DLD1 (cell line): Measurements from ENCODE around the gene GRAMD1B.

ENCODE experiments used
- in situ Hi-C: cut with HindIII; loops from 2 replicates; pipeline ENCODE4 v1.10.0; 2017; ENCODE audit warnings: low sequenced_read_pairs

Gene GRAMD1B

DNA sequence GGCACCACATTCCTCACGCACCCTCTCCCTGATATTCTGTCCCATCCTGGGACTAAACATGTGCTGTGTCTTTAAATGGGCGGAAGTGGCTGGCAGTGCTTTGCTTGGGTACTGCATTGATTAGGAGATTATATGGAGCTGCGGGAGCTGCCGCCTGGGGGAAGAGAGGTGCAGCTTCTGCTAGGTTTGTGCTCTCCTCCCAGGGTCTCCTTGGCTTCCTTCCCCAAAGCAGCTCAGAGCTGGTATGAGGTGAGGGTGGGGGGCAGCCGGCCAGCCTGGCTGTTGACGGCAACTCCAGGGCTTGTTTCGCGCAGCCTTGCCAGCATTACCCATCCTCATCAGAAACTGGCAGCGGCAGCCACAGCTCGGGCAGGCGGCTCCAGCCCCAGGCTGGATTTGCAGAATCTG, 95.4 kb downstream of the GRAMD1B start:
- in situ Hi-C loops = no loop called here

DNA sequence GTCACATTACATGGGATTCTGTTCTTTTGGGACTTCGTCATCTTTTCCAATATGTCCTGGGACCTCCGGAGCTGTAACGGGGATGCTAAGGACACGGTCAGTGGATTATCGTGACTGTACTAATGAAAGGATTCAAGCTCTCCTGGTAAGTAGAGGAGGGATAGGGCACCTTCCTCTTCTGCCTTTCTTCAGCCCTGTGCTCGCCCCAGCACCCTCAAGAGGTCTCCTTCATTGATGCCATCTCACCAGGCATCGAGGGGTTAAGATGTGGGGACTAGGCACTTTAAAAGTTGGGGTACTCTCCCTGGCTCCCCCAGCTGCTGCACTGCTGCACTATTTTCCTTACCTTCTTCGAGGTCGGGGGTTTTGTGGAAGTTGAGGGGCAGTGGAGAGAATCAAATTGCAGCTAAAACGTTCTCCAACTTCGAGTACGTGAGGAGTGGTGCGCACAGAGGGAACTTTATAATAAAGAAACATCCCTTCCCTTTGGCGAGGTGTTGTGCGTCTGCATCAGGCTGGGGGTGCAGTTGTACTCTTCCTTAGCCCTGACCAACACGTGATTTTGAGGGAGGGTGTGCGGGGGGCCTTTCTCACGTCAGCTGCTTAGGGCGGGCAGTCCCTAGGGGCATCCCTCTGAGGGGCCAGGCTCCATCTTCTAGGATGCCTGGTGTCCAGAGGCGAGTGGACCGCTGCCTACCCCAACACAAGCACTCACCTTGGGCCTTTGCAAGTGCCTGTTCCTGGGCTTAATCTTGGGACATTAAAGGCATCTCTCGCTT, 96.1 kb downstream of the GRAMD1B start:
- in situ Hi-C loops = no loop called here

DNA sequence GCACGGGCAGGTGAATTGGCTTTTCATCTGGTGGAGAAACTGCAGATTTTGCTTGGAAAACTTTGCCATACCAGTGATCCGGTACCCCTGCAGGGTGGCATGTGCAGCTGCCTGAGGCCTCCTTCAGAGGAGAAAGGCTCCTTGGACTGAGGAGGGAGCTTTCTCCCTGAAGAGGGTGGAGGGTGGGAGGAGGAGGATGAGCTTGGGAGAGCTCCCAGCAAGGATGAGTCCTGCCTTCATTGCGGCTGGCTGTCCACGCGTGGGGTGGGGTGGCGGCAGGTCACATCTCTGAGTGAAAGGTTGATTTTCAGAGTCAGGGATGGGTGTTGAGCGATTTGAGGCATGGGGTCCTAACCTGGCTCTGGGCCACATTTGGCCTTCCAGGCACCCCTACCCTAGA, 96.8 kb downstream of the GRAMD1B start:
- in situ Hi-C loops = no loop called here

DNA sequence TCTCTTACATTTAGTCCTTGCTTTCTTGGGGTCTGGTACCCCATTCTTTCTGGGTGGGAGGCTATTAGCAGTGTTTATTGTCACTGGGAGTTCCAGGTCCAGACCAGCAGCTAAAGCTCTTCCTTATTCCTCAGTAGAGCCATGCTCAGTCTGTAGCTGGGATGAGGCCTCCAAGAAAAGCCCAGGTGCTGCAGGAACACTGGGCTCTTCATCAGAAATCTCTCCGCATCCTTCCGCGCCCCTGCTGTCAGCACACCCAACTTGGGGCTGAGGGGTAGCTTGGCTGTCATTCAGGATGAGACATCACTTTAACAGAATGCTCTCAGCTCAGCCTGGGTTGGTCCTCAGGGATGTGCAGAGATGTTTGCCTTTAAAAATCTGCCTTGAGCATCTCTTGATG, 97.5 kb downstream of the GRAMD1B start:
- in situ Hi-C loops = no loop called here

DNA sequence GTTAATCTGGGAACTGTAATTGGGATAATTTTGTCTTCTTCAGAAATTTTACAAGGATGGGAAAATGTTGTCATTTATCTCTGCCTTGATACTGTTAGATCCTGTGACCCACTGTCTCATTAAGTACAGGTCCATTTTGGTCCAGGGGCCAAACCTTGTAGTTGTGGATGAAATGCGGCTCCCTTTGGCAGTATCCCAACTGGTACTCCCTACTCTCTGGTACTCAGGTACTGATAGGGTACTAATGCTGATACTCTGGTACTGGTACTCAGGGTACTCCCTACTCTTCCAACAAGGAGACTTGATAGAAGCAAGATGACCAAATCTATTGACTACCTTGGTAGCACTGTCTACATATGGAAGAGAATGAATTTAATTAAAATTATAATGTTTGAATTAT, 97.9 kb downstream of the GRAMD1B start:
- in situ Hi-C loops = no loop called here

DNA sequence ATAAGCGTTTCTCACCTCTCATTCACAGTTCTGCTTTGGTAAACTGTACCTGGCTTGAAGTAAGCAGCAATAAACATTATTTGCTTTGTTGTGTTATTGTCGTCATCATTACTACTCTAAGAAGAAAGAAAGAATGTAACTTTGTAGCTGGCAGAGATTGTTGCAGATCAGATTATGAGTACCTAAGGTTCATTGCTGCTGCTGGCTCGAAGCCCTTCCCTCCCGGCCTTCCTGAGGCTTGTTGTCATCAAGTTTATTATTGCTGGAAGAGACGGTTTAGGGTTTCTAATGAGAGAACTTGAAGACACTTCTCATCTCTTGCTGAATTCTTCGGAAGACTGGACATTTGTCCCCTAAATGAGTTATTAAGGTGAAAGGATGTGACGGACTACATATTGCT, 101.3 kb downstream of the GRAMD1B start:
- in situ Hi-C loops = no loop called here

DNA sequence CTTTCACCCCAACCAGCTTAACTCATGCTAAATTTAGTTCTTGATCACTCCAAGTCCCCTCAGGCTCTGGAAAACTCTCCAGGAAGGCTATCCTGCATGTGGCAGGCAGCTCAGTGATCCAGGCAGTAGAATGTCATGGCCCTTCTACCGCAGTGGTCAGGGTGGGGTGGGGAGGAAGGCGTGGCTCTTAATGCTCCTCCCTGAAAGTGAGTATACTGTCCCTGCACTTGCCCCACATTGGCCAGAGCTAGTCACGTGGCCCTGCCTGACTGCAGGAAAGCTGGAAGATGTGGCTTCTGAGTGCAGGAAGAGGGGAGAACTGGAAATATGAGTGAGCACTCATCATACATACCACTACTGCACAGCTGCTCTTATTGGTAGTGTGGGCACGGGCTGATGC, 102.1 kb downstream of the GRAMD1B start:
- in situ Hi-C loops = no loop called here

DNA sequence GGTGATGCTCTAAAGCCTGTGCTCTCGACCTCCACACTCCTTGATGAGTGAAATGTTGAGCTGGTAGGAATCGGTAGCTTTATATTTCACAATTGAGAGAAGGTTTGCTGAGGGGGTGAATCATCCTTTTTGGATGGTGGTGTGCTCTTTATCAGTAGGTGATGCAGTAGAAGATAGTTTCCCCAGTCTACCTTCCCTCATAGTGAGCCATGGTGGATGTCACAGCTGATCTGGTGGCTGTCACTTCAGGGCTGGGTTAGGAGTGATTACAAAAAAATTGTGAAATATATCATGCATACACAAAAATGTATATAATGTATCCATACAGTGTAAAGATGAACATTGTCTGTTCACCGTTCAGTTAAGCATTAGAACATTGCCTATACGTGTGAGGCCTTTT, 105.3 kb downstream of the GRAMD1B start:
- in situ Hi-C loops = no loop called here

DNA sequence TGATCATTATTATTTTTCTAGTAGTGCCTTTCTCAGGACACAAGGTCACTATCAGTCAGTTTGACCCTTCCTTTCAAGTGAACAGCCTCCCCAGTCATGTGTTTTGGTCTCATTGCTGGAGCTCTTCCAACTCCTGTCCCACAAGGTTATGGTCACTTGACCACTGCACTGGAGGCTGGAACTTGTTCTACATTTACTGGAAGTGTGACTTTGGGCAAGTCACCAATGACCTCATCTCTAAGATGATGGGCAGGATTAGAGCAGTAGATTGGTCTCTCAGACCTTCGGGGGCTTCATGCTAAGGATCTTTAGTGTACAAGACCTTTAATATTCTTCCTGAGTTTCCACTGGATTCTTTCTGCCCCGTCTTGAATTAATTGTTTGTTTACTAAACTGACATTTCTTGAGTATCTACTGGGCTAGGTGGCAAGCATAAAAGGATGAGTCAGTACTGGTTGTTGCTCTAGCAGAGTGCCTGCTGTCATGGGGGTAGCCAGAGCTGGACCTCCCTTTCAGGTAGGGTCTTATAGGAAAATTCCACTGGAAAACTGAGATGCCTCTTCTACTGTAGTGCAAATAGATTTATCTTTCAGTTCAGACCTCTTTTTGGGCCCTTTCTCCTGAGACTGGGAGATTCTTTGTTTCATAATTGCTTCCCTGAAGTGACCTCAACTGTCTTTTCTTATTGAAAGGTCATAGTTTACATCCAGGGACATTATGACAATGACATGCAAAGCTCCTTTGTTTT, 106.8 kb downstream of the GRAMD1B start:
- in situ Hi-C loops = no loop called here

DNA sequence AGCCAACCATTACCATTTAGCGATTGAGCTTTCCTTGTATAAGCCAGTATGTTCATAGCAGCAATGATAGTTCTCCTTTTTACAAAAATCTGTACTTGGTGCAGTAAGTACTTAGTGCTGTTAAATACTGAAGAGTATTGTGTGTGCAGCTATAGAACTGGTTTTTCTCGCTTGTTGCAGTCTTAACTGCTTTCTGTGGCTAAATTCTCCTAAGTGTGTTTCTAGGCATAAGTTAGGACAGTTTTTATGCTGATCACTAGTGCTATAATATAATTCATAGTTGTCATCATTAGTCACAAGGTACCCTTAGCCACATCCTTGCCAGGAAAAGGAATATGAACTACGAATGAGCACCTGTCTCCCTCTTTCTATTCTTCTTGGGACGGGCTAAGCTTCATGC, 107.7 kb downstream of the GRAMD1B start:
- in situ Hi-C loops = no loop called here

DNA sequence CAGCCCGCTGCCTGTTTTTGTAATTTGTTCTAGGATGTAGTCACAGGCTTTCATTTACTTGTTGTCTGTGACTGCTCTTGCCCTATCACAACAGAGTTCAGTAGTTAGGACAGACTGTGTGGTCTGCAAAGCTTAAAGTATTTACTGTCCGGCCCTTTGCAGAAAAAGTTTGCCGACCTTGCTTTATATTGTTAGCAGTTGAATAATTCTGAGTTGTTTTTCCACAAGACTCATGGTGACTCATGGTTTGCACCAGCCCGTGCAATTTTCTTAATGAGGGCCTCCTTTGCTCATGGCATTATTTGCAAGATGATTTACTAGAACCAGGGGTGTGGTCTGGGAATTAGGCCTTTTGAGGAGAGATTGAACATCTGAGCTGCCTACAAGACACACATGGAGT, 113.7 kb downstream of the GRAMD1B start:
- in situ Hi-C loops = no loop called here

DNA sequence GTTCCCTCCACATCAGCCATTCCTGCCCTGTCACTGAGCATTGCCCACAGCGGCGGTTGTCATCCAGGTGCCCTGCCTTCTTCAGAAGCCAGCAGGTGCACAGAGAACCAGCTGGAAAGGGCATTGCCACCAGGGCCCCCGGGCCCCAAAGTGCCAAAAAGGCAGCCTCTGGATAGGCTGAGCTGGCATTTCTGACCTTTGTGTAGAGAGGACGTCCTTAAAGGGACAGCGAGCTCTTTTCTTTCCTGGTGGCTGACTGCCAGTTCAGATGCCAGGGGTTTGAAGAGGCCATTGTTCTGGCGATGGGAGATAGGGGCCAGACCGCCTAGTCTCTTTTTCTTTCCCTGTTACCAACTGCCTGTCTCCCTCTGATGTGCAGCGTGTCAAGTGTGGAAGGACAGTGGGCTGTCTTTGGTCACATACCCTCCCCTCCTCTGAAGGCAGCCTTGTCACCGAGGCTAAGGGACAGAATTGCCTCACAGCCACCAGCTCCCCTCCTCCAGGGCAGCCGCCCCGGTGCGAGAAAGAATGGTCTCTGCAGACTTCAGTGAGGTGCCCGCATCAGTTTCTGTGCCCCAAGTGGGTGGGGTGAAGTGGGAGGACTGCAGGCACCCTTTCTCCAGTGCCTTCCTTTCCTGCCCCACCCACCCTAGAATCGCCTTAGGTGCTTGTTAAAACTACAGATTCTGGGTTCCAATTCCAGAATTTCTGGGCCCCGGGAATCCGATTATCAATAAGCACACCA, 114.7 kb downstream of the GRAMD1B start:
- in situ Hi-C loops = no loop called here

DNA sequence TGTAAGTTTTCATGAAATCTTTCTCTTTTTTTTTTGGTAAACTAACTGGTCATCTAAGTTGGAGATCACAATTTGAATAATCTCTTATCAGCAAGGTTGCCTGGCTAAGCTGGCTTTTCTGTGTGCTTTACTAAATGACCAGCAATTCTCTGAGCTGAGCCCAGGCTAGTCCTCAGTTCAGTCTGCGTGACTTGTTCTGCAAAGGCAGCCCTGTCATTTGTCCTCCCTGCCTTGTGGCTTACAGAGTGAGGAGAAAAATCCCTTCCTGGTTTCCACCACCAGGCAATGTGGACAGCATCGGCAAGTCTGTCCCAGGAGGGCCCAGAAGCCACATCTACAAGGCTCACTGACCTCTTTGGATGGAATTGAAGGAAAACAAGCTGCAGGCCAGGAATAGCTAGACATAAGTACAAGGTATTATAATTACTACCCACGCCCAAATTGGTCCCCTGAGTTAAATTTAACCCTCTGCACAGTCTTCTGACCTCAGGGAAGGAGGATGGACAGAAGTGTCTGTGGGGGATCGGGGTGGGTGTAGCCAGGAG, 115.7 kb downstream of the GRAMD1B start:
- in situ Hi-C loops = no loop called here

DNA sequence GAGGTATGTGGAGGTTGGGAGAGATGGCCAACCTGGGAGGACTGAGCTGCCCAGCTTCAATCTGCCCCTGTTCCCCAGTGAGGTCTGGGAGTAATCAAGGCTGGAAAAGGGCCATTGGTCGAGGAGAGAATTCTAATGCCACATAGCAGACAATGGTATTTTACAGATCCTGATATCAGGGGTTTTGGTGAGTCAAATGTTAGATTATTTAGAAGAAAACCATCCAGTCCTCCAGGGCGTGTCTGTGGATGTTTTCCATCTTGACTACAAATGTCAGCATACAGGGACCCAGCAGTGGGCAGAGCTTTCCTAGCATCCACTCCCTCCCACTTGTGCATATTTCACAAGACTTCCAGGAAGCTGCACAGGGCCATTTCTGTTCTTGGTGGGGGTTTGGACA, 116.4 kb downstream of the GRAMD1B start:
- in situ Hi-C loops = no loop called here

DNA sequence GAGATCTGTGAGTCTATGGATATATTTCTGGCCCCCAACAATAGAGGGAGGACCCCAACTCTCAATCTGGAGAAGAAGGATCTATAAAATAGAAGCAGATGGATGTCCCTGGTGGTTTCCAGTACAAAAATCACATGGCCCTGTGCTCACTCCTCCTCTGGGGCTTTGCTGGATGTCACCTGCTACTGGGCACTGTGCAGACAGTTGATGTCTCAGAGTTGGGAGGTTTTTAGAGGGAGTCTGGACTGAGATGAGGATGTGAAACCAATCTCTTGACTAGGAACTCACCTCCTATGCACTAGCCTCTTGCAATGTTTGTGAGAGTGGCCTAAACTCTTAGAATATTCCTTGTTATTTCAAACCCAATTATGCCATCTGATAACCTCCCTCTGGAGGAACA, 117.1 kb downstream of the GRAMD1B start:
- in situ Hi-C loops = no loop called here

DNA sequence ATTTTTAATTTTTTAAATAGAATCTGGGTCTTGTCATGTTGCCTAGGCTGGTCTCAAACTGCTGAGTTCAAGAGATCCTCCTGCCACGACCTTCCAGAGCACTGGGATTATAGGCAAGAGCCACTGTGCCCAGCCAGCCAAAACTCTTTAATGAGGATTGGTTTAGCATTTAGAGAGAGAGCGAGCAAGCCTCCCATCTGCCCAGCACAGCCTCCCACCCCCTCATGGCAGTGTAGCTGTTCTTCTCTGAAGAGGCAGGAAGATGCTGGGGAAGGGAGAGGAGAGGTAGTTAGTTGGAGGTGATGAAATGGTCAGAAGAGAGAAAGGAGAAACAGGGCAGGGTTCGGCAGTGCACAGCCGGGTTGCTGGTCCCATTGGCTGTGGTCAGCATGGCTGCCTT, 118.7 kb downstream of the GRAMD1B start:
- in situ Hi-C loops = no loop called here

DNA sequence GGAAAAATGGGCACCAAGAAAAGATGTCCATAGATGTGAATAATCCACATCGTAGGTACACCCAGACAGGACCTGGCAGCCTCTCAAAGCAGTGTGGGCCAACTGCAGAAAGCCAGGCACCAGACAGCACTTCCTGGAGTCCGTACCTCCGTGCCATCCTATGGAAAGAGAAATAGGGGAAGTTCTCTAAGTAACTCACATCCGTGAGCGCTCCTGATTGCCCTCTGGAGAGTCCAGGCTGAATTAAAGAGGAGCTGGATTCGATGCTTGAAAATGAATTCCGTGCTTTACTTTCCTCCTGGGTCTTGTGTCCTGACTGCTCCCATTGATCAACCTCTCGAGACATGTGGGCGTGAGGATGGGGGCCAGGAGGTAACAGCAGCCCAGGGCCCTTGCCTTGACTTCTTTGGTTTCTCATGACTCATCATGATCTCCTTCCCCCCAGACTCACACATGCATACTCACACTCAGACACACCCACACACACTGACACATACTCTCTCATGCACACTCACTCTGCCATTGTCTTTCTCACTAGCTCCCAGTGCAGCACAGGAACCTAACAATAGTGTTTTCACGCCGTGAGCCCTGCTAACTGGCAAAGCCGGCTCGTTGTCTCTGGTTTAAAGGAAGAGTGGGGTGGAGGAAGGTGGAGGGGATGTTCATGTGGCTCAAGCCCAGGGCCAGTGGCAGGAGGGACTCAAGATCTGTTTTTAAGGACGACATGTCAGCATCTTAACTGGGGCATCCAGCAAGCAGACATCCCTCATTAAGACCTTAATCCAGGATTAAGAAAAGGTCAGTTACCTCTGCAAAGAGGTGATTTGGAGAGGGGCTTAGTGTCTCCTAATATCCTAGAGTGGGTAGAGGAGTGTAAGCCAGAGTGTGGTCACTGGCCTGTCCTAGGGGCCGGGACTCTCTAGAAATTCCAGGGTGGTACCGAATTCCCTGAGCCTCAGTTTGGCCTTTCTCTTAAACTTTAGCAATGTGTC, 120.2 kb downstream of the GRAMD1B start:
- in situ Hi-C loops = no loop called here

DNA sequence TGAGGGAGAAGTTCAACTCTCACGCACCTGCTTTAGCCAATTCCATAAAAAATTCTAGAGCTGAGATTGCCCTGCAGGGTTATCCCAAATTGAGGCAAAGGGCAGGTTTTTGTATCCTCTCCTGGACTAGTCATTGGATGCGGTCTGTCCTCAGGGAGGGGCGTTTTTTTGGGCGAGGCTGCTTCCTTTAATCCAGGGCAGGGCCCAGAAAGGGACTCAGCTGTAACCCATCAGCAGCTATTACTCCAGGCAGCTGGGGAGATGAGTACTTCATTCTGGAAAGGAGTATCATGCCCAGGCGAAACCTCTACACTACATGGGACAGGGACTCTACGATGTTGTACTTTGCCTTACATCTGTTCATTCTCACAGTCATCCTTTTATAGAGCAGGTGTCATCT, 121.0 kb downstream of the GRAMD1B start:
- in situ Hi-C loops = no loop called here

DNA sequence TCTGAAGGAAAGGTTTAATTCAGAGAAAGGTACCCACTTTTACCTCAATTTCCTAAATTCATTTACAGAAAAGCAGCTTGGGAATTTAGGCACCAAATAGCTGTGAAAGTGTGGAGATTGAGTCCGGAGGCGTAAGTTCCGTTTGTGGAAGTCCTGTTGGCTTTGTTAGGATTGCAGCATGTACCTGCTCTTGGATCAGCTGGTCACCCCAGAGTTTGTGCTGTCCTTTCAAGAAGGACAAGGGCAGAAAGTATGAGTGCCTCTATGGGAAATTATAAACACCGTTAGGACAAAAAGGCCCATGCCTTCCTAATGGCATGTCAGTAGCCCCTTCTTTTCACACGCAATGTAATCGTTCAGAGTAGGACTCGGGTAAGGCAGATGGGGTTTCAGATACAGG, 126.6 kb downstream of the GRAMD1B start:
- in situ Hi-C loops = no loop called here

DNA sequence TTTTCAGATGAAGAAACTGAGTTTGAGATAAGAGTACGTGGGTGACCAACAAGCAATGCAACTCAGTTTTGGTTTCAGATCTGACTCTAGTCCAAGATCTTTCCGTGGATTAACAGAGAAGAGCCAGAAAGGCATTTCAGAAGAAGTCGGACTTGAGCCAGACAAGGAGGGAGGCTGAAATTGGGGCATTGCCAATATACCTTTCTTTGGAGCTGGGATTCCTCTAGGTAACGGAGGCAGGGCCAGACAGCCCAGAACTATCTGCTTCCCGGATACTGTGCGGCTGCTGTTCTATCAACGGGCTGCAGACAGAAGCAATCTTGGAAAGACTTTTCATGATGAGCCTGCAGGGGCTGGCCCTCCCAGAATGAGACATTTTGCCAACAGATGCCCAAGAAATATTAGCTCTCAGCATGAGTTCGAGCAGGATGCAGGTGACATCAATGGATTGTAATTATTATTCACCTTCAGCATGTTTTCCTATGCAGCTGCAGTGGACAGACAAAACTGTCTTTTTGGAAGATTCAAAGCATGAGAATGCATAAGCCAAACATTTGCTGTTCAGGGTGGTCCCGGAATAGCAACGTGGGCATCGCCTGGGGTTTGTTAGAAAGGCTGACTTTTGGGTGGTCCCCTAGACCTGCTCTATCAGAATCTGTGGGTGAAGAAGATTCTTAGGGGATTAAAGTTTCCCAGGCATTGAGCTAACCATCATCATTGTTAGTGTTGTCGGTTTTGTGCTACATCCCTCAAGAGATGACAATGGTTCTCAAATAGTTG, 128.7 kb downstream of the GRAMD1B start:
- in situ Hi-C loops = no loop called here
